NCI-H526 treated with DMSO at 0.1 percent for 48 hours (cell line): Measurements from ENCODE around the gene MMD.
"Not testable (repeated sequence)": the region's sequence is repeated elsewhere in the genome, so short reads cannot be mapped to it uniquely, and the experiment has no call there.

Experiments
- DNase-seq: peaks from one replicate; lab custom pipeline; 2025; lab: John Stamatoyannopoulos, UW

MMD gene

DNA sequence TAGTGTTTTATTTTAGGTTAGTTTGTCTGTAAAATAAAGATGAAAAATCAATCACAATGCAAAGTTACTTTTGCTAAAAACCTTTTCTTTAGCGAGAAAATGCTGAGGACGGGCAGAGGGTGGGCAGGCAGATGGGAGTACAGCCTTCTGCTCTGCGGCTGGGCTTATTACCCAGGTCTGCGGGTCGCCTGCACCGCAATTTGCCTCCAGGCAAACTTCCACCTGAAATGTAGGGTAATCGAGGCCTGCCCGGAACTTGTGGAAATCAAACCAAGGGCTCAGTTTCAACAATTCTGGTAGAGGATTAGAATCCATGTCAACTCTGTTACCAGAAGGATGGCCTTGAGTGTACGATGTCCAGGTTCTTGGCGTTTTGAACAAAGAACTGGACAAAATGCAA lies 22.3 kb upstream of the MMD start:
- no peak for DNase-seq

DNA sequence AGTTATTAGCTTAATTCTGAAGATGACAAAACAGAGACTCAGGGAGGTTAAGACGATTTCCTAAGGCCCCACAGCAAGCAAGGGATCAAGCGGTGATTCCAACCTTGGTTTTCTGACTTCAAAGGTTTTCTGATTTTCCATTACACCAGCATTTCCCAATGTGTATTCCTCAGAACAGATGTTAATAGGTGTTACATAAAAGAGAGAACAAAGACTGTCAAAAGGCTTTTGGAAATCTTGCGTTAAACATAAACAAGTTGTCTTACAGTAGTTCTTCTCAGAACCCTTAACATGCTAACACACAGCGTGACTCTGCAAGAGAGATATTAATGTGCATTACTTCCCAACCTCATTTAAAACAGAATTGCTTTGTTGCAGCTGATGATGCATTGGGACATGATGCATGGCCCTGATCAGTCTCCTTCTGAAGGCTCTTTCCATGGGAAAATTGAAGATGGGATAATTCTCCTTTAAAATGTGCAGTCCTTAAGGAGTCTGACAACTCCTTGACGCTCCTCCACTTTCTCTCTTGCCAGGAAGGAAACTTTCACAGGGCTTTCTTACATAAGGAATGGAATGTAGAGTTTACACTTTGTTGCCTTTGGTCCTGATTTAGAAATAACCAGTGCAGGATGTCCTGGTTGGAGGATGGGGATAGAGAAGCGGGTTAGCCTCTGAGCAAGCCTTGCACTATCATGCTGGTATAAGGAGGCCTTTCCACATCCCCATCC lies 21.5 kb upstream of the MMD start:
- DNase-seq, result no peak

DNA sequence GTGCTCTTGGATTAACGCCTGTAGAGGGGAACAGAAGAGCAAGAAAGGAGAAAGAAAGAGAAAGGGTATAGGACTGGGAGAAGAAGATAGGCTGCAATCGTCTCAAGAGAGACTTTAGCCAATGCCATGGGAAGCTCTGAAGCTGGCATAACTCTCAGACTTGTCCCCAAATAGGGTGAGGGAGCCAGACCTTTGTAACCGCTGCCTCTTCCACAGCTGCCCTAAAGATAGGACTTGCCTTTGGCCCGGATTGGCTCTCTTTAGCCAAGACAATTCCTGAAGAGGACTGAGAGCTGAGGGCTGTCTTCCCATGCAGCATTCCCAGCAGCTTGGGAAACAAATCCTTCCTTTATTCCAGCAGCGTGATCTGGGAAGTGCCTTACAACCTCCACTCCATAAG lies 20.8 kb upstream of the MMD start:
- no peak for DNase-seq

DNA sequence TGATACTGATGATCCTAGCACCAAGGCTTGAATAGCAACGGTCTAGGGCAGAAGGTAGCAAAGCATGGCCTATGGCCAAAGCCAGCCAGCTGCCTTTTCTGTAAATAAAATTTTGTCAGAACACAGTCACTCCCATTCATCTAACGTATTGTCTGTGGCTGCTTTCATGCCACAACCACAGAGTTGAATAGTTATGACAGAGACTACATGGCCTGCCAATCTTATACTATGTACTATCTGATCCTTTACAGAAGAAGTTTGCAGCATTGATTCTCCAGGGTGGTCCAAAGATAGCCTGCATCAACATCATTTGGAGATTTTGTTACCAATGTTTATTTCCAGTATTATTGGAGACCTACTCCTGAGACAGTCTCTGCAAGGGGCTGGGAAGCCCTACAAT lies 19.9 kb upstream of the MMD start:
- no peak for DNase-seq

DNA sequence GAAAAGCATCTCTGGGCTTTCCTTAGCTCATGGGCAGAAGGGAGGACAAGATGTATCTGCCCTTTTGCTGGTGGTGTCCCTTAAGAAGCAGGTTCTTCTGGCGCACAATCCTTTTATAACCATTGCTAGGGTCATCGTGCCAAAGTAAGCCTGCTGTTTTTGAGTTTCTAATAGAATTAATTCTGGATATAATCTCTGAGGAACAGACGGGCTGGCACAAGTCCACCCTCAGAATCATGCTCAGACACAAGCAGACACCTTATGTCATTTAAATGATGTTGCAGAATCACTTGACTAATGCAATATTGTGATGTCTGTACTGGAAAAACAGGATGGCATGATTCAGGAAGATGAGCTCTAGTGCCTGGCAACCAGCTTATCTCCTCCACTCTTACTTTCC lies 18.8 kb upstream of the MMD start:
- DNase-seq, result no peak

DNA sequence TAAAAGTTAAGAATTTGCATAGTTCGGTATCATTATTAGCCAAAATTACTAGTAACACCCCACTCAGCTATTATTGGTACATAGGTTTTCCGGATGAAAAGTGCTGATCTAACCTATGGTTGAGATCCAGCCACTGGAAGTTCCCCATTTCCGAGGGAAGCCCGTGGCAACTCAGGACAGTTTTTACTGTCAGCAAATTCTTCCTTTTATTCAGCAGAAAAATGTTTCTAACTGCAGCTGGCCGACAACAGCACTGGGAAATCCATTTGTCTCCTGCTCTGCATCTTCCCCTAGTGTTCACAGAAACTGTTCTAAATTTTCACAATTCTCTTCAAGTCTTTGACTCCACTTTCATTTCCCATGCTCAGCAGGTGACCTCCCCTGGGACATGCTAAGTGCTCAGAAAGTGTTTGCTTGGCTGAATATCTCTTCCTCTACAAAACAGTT lies 15.5 kb upstream of the MMD start:
- no peak for DNase-seq

DNA sequence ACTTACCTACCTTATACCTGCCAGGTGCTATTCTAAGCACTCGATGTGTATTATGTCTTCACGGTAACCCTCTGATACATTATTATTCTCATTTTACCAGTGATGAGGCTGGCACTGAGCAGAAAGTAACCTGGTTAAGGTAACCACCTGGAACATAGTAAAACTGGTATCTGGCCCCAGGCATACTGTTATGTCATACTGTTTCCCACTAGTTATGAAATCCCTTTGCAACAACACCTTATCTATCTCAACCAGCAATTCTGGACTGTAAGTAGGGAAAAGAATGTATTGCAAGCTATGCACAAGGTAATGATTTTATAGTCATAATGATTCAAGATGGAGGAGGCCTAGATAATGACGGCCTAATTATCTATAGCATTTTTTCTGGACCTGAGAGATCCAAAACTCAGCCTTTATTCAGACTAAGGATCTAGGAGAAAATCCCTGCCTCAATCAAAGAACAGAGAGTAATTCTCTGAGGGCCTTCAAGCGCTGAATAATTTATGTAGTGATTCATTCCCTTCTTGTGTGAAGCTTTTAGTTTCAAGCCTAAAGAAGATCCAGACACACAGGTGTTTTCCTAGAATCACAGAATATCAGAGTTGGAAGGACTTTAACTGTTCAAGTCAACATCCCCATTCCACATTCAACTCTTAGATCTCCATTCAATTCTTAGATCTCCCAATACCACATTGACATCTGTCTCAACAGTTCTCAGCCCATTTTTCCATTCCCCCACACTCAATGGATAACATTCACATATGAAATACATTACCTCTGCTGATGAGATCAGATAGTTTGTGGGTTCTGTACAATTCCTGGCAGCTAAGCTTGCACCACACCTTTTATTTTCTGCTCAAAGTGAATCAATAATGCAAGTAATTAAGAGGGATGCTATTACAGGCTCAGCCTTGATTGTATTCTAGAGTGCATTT lies 14.9 kb upstream of the MMD start:
- DNase-seq, result no peak

DNA sequence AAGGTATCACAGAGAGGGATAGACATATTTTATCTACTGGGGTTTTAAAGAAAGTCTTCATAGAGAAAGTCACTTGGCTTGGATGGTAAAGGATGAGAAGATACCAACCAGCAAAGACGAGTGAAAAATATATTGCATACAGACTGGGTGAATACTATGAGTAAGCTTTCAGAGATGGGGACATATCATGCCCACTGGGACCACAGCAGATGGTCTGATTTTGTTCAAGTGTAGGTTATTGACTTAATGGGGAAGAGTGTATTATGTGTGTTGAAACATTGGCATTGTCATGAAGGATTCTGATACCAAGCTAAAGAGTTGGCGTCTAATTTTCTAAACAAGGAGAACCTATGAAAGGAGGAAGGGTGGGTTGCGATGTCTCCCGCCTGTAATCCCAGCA lies 13.8 kb upstream of the MMD start:
- no peak for DNase-seq

DNA sequence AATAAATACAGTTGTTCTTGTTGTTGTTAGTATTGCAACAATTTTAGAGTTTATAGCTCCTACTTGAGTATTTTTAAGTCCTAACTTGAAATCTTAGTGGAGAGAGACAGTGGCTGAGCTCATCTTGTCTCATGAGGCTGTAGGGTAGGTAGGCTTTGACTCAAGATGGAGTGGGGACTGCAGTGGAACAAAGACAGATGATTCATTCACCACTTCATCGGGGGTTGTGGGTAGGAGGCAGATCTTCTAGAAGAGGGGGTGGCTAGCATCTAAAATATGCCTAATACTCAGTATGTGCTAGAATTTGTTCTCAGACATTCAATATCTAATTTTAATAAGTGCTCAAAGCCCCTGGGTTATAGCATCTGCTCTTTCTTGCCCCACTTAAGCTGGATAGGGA lies 13.1 kb upstream of the MMD start:
- no peak for DNase-seq

DNA sequence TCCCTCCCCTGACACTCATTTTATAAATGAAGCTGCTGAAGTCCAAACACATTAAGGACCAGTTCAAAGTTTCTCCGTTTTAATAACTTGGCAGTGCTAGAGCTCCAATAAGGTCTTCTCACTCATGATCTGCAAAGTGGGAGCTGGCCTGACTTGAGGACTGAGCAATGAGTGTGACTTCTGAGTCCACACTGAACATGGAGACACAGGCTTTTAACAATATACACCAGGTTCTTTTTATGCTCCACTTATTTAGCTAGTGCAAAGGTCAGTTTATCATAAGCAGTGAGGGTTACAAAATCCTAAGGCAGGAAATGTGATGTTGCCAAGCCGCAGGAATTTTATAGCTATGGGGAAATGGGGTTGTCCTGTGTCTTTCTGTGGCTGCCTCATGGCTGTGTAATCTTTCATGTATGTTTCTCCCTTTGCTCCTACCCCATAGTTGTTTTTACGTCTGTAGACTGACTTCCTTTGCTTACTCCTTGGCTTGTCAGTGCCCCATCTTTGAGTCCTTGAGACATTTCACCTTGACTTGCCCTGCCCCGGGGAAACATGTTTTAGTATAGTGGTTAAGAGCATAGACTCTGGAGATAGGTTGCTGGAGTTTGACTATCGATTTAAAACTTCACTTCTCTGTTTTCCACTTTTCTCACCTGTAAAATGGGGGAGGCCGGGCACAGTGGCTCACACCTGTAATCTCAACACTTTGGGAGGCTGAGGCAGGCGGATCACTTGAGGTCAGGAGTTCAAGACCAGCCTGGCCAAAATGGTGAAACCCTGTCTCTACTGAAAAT lies 12.2 kb upstream of the MMD start:
- DNase-seq, result no peak

DNA sequence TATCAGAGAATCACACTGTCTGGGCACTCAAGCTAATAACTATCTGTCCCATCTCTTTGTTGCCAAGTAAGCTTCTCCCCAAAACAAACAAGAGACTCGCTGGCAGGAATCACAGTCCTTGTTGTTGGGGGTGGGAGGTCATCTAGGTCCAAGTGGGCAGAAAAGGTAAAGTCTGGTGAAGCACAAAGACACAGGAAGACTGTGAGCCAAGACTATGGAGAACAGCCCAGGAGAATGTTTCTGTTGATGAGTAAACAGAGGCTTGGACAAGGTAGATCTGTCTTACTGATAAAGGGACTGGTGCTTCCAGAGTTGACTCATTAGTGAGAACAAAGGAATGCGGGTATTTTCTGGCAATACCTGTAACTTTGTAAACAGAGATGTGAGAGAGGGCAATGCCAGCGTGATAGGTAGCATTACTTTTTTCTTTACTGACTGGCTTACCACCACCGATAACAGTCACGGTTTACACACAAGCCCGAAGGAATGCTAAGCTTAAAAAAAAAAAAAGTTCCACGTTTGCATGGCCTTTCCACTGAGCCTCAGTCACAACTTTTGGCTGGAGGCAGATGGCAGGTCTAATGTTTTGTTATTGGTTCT lies 11.5 kb upstream of the MMD start:
- DNase-seq, result peak; percentile 6

DNA sequence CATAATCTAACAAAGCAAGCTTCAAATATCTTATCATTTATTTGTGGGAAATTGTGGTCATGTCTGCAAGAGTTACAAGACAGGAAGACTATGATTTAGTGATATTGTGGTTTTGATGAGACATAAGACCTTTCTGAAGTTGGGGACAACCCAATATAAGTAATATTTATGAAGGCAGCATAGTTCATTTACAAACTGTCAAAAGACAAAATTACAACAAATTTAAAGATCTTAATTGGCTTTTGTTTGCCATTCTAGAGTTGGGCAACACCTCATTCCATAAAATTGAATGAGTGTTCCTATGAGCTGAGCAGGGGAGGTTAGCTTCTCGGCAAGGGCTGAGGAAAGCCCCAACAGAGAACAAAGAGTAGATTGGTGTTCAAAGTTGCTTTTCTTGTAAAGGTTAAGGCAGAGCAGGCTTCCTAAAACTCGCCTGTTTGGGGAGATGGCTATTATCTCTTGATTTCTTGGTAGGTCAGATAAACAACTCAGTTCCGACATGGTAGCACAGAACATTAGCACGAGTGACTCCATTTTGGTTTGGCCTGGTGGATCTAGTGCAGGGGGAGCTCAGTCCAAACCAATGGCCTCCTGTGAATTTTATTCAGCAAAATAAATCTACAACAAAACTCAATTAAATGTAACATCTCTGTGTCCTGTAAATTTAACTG lies 10.9 kb upstream of the MMD start:
- DNase-seq, result no peak

DNA sequence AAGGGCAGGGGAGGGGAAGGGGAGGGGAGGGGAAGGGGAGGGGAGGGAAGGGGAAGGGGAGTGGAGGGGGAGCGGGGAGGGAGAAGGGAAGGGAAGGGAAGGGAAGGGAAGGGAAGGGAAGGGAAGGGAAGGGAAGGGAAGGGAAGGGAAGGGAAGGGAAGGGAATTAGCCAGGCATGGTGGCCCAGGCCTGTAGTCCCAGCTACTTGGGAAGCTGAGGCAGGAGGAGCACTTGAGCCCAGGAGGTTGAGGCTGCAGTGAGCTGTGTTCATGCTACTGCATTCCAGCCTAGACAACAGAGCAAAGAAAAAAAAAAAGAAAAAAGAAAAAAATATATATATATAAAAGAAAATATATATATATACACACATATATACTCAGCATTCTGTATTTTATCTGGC lies 10.3 kb upstream of the MMD start:
- DNase-seq, result not testable (repeated sequence)

DNA sequence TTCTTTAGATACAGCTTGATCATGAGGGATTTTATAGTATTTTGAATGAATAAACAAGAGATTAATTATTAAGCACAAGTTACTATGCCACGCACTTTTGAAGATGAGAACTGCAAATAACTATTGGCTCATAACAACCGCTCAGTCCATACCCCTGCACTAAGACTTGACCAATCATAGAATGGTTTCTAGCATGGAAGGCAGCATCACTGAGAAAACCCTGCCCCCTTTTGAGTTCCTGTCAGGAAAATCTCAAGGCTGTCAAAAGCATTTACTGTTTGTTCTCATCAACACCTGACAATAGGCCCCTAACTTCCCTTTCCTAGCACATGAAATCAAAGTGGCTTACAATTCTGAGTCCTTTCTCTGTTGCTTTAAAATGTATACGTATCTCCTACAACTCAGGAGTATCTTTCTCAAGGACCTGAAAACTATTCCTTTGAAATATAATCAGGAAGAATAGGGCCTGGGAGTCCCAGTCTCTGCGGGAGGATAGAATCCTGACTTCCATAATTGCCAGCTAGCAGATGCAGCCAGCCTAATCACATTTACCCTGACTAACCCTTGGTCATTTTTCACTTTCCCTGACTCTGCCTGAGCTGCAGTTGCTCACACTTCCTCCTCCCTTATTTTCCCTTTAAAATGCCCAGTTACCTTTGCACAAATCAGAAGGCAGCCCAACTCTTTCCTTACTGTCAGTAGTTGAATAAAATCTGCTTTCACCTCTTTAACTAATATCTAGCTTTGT lies 9.1 kb upstream of the MMD start:
- DNase-seq, result no peak

DNA sequence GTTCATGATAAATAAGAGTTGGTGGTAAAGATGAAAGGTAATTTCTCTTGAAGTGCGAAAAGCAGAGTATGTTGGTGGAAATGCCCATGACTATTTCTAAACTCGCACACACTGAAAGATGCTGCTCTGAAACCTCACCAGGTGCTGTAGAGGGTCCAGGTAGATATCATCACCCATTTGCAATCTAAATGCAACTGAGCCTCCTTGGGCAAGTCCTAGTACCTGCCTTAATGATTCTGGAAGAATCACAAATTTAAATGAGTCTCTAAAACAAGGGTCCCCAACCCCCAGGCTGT lies 5.9 kb upstream of the MMD start:
- no peak for DNase-seq

DNA sequence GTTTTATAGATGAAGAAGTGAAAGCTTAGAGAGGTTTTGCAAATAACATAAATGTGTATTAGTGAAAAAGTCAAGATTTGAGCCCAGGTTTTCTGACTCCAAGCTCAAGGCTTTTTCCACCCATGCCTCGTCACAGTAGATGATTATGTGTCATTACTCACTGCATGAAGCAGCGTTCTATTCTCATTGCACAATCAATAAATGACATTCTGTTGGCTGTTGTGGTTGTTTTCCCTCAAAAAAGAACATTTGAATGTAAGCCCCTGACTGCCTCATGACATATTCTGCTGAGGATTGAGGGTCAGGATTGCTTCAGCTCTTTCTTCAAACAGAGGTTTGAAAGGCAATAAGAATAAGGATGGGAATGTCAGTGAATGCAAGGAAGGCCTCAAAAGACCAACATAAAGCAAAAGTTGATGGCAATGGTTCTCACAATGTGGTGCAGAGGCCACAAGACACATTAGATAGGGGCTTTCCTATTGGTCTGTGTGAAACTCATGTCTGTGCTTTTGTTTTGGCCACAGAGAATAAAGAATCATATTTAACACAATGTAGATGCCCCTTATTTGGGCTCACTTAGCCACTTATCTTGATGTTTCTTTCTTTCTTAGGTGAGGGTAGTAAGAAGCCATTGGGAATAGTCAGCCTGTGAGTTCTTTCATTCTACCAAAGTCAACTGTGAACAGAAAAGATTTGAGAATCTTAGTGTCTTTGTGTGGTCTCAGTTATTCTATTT lies 5.4 kb upstream of the MMD start:
- no peak for DNase-seq

DNA sequence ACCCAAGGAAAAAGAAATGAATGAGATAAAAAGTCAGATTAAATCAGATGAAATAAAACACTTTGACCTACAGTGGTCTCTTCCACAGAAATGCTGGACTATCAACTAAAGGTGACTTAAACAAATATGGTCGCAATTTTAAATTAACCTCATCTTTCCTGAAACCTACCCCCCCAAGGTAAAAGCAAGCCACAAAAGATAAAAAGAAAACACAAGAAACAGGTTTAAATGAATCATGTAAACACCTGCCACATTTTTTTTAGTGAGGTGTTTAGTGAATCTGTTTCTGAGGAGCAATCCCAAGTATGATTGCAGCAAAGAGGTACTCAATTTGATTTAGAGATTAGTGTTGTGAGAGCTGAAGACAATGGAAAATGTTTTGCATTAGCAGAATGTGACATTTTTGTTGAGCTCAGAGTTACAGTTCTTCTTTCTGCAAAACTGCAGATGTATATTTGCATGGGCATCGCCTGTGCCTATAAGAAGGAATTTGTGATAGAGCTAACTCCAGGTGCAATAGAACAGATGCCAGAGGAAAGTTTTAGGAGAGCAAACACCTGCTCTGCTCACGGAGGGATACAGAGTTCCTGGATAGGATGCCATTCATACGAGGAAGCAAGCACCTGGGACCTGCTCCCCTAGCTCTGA lies 3.4 kb upstream of the MMD start:
- peak; percentile 12 for DNase-seq

DNA sequence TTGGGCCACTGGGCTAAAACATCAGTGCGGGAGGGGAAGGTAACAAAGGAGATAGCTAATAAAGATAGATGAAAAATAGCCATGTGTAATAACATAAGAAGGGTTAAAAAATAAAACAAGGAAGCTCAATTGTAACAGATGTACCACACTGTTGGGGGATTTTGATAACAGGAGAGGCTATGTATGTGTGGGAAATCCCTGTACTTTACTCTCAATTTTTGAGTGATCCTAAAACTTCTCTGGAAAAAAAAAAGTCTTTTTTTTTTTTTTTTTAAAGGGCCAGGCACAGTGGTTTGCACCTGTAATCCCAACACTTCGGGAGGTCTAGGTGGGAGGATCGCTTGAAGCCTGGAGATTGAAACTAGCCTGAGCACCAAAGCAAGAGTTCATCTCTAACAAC lies 1.9 kb upstream of the MMD start:
- no peak for DNase-seq

DNA sequence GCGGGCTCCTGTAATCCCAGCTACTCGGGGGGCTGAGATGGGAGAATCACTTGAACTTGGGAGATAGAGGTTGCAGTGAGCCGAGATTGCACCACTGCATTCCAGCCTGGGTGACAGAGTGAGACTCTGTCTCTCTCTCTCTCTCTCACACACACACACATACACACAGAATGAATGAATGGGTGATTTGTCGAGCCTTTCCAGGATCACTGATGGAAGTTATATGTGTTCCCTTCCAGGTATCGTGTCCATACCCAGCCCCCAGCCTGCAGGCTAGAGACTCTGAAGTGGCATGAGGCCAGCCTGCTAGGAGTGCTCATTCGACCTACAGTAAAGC lies 1.2 kb upstream of the MMD start:
- not testable (repeated sequence) for DNase-seq

DNA sequence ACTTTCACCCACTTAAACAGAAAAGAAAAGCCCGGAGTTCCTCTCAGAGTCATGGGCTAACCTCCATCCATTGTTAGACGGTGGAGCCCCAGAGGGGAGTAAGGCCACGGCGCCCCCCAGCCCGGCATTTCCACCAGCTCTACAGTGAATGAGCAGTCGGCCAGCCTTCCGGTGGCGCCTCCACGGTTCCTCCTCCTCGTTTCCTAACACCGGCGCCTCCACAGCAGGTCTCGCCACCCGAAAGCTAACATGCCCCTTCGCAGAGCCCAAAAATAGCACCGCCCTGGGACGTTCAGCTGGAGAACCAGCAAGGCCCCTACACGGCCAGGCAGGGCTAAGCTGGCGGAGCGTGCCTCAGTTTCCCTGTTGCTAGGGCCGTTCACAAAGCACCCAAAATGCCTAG lies 858 bp downstream of the MMD start:
- DNase-seq, result peak; percentile 26
